Measurements from ENCODE around the gene KIF13A.
A peak's percentile ranks its signal among the peaks of the same experiment; 100 is the strongest.
"Not testable (repeated sequence)": the region's sequence is repeated elsewhere in the genome, so short reads cannot be mapped to it uniquely, and the experiment has no call there.

Gene KIF13A

GRCh38 chr6:17894191-17894590 is 93.2 kb downstream of the KIF13A start:
- no peak for DNase-seq

GRCh38 chr6:17892097-17892686 is 95.2 kb downstream of the KIF13A start:
- no peak for DNase-seq

- DNase-seq: no peak
These were observed 97.1 kb downstream of the KIF13A start for GRCh38 chr6:17890309-17890708.

GRCh38 chr6:17889777-17890176 is 97.7 kb downstream of the KIF13A start:
- DNase-seq: not testable (repeated sequence)

GRCh38 chr6:17886891-17887290 is 100.5 kb downstream of the KIF13A start:
- peak; percentile 88 for DNase-seq

GRCh38 chr6:17885889-17886576 is 101.4 kb downstream of the KIF13A start:
- no peak for DNase-seq

- DNase-seq: no peak
These were observed 102.6 kb downstream of the KIF13A start for GRCh38 chr6:17884498-17885478.

- DNase-seq: no peak
These were observed 103.6 kb downstream of the KIF13A start for GRCh38 chr6:17883665-17884497.

GRCh38 chr6:17881085-17881858 is 106.2 kb downstream of the KIF13A start:
- DNase-seq: no peak

- DNase-seq: no peak
These were observed 108.3 kb downstream of the KIF13A start for GRCh38 chr6:17879184-17879583.

GRCh38 chr6:17878734-17879133 is 108.7 kb downstream of the KIF13A start:
- DNase-seq: no peak

GRCh38 chr6:17877895-17878440 is 109.5 kb downstream of the KIF13A start:
- DNase-seq: no peak

GRCh38 chr6:17877196-17877894 is 110.1 kb downstream of the KIF13A start:
- DNase-seq: no peak

GRCh38 chr6:17874753-17875152 is 112.7 kb downstream of the KIF13A start:
- DNase-seq: no peak

GRCh38 chr6:17872908-17873307 is 114.5 kb downstream of the KIF13A start:
- no peak for DNase-seq

GRCh38 chr6:17871836-17872235 is 115.6 kb downstream of the KIF13A start:
- DNase-seq: no peak

- DNase-seq: peak; percentile 77
These were observed 116.3 kb downstream of the KIF13A start for GRCh38 chr6:17871189-17871519.

- DNase-seq: no peak
These were observed 116.9 kb downstream of the KIF13A start for GRCh38 chr6:17870300-17871188.

GRCh38 chr6:17869753-17870050 is 117.7 kb downstream of the KIF13A start:
- no peak for DNase-seq
